22Rv1 (cell line): ENCODE measurements around the gene AGL.

Experiments used
- CTCF ChIP-seq: fragments of 450-650 bp; IDR thresholded peaks from 2 replicates; pipeline ENCODE4 v1.5.1; 2017; ENCODE audit warnings: mild to moderate bottlenecking
- ZFX ChIP-seq: fragments of 450-650 bp; IDR thresholded peaks from 2 replicates; pipeline ENCODE4 v1.6.1; 2017; ENCODE audit warnings: antibody characterized with exemption, borderline replicate concordance

- TF ChIP-seq CTCF (no peak), ZFX (no peak)
These were observed 783 bp upstream of the AGL start for GRCh38 chr1:99849413-99849743.
